Heart right ventricle (tissue), 16 donors: Measurements from ENCODE around the gene PGBD5. TPM values are rescaled to one million over a fixed set of nuclear protein-coding genes. Genes with fewer than 3 reads are reported as not detected.

ENCODE experiments used
- ATAC-seq, 8 donors: fragments of 200-7000 bp; cut with Tn5 transposase; one replicate each; pipeline ENCODE4 v1.9.1; 2020; ENCODE audit warnings: mild to moderate bottlenecking in 8 of 8, moderate library complexity in 8 of 8, moderate number of reproducible peaks in 1 of 8
- DNase-seq, 2 donors: peaks; one replicate each; pipeline ENCODE4 v3.0.0-alpha.2; 2020
- H3K27ac ChIP-seq, 10 donors: fragments of 200-600 bp; sonication (generic) in 2 of 10; one replicate each; pipeline versions ENCODE4 v1.5.0 to v1.8.0; 2020 to 2022; ENCODE audit warnings: mild to moderate bottlenecking in 3 of 10
- H3K27me3 ChIP-seq, 7 donors: fragments of 200-600 bp; one replicate each; pipeline ENCODE4 v1.8.0; 2021 to 2022; ENCODE audit warnings: mild to moderate bottlenecking in 2 of 7
- H3K36me3 ChIP-seq, 9 donors: fragments of 200-600 bp; sonication (generic) in 1 of 9; one replicate each; pipeline versions ENCODE4 v1.5.0 to v1.8.0; 2020 to 2022; ENCODE audit warnings: mild to moderate bottlenecking in 2 of 9
- H3K4me1 ChIP-seq, 9 donors: fragments of 200-600 bp; sonication (generic) in 1 of 9; one replicate each; pipeline versions ENCODE4 v1.5.0 to v1.8.0; 2020 to 2022; ENCODE audit warnings: mild to moderate bottlenecking in 4 of 9
- H3K4me3 ChIP-seq, 10 donors: fragments of 200-600 bp; sonication (generic) in 2 of 10; one replicate each; pipeline versions ENCODE4 v1.5.0 to v1.8.0; 2020 to 2022; ENCODE audit warnings: mild to moderate bottlenecking in 7 of 10, moderate library complexity in 2 of 10
- H3K9me3 ChIP-seq, 11 donors: fragments of 200-600 bp in 10 of 11; sonication (generic) in 2 of 11; one replicate each; pipeline versions ENCODE4 v1.5.0 to v1.8.0; 2013 to 2022; ENCODE audit warnings: mild to moderate bottlenecking in 2 of 11, control low read depth in 1 of 11, moderate library complexity in 1 of 11
- WGBS, 2 donors: extraction: QIAGEN DNeasy Blood & Tissue Kit; methylation state at CpG; one replicate each; pipeline ENCODE4 v1.1.7; 2013; ENCODE audit warnings: inconsistent platforms in 1 of 2; 5-methylcytosine and 5-hydroxymethylcytosine counted together
- intact Hi-C, 10 donors: fragments of 100-400 bp; cut with DNase I; formaldehyde crosslinking; loops; one replicate each; pipeline versions ENCODE4 v1.11.1 to v1.14.2; 2022
- polyA plus RNA-seq, 2 donors: library from polyadenylated mRNA; stranded (reverse); fragments of 200-250 nt; gene quantifications; one replicate each; pipeline ENCODE4 v1.2.3, GENCODE V29; 2013
- total RNA-seq, 10 donors: library from RNA; stranded (reverse); fragmentation: NEBNext Ultra II Directional in 3 of 10; extraction: Animal tissue kit (Norgen Biotek cat#: 25700) in 3 of 10; gene quantifications; one replicate each; pipeline versions ENCODE4 v1.2.1 to v1.2.4, GENCODE V29; 2021 to 2023
- TF ChIP-seq, protein P1 (sequence below), 9 donors: fragments of 200-600 bp; sonication (generic) in 2 of 9; IDR thresholded peaks; one replicate each; pipeline versions ENCODE4 v1.5.0 to v1.8.0; 2021 to 2022; ENCODE audit warnings: antibody characterized with exemption in 9 of 9, mild to moderate bottlenecking in 5 of 9, moderate library complexity in 1 of 9
- donor health status: Arrhythmogenic right ventricular cardiomyopathy.
- donor health status: ischemic (EF 13 %, LVEDD 7.1; RV severe dilation, severe dysfunction).
- donor health status: healthy with polysubstance abuse.
- donor health status: DM: no; HTN: yes; CAD: no.
- donor health status: DM: no; HTN: no; CAD: no.
- donor health status: ischemic (EF 25% LVEDD 6.9; RV normal size, moderate dysfunction).
- donor health status: ischemic (EF 25% LVEDD 5.7; RV mildly dilated, moderate dysfunction).
- donor health status: healthy.
- donor health status: DM: yes; HTN: yes; CAD: no.
- donor health status: Ischemic cardiomyopathy.
- donor health status: ischemic (EF 35%, LVEDD 5.7; RV mildly dilated, moderate dysfunction).
- donor health status: nonischemic (EF 11% LVEDD 7.7; RV severe dilation, severe dysfunction).
- donor health status: DM: yes; HTN: yes; CAD: no.
- donor health status: PGD.
- donor health status: ischemic (EF 29% LVEDD 5.4; RV normal size, mild dysfunction).
- donor health status: nonischemic (EF 23%, LVEDD 6.1; RV moderate dilation, normal function).

PGBD5 gene
- total and polyA plus RNA-seq, 12 donors, result 0.52 to 11.4 (median 7.9) TPM

GRCh38 chr1:230362949-230363348 lies 63.2 kb downstream of the PGBD5 start:
- Histone ChIP-seq H3K27ac (no peak overlapping the region), H3K4me3 (no peak overlapping the region), H3K4me1 (no peaks in the 10 kb centered on the region), H3K36me3 (no peaks in the 10 kb centered on the region), H3K27me3 (no peaks in the 10 kb centered on the region), H3K9me3 (no peaks in the 10 kb centered on the region)
- TF ChIP-seq, protein P1, sequence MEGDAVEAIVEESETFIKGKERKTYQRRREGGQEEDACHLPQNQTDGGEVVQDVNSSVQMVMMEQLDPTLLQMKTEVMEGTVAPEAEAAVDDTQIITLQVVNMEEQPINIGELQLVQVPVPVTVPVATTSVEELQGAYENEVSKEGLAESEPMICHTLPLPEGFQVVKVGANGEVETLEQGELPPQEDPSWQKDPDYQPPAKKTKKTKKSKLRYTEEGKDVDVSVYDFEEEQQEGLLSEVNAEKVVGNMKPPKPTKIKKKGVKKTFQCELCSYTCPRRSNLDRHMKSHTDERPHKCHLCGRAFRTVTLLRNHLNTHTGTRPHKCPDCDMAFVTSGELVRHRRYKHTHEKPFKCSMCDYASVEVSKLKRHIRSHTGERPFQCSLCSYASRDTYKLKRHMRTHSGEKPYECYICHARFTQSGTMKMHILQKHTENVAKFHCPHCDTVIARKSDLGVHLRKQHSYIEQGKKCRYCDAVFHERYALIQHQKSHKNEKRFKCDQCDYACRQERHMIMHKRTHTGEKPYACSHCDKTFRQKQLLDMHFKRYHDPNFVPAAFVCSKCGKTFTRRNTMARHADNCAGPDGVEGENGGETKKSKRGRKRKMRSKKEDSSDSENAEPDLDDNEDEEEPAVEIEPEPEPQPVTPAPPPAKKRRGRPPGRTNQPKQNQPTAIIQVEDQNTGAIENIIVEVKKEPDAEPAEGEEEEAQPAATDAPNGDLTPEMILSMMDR (IDR thresholded peaks at IDR 0.05), result no peak
- intact Hi-C loops, result no loop called here
- ATAC-seq (no peak), DNase-seq (no peak)
- WGBS, 2 donors, result 93 to 94% methylated on average over 8 of the region's 8 CpGs

- Histone ChIP-seq H3K4me3 (no peak overlapping the region), H3K4me1 (no peaks in the 10 kb centered on the region), H3K27me3 (no peaks in the 10 kb centered on the region), H3K9me3 (no peaks in the 10 kb centered on the region), H3K27ac (no peak overlapping the region), H3K36me3 (no peaks in the 10 kb centered on the region)
- ATAC-seq (peak in 1 of 8 donors; percentile 16), DNase-seq (no peak)
- intact Hi-C loops, result no loop called here
- WGBS, 2 donors, result 81 to 86% methylated on average over 10 of the region's 10 CpGs
- TF ChIP-seq, protein P1 (IDR thresholded peaks at IDR 0.05), result no peak
Measured at GRCh38 chr1:230361941-230362340, 64.2 kb downstream of the PGBD5 start.

- no peak for ATAC-seq
Measured at GRCh38 chr1:230359992-230360668, 66.0 kb downstream of the PGBD5 start.

GRCh38 chr1:230356869-230357794 lies 69.0 kb downstream of the PGBD5 start:
- Histone ChIP-seq H3K36me3 (no peaks in the 10 kb centered on the region), H3K4me1 (no peaks in the 10 kb centered on the region), H3K27ac (no peak overlapping the region), H3K9me3 (no peaks in the 10 kb centered on the region), H3K4me3 (no peak overlapping the region), H3K27me3 (no peaks in the 10 kb centered on the region)
- DNase-seq (no peak), ATAC-seq (no peak)
- 87% methylated on average over 47 of the region's 47 CpGs for WGBS, 2 donors
- intact Hi-C loops, result no loop called here
- TF ChIP-seq, protein P1 (IDR thresholded peaks at IDR 0.05), result no peak

More at GRCh38 chr1:230359992-230360668, 66.0 kb downstream of the PGBD5 start:
- WGBS, 2 donors, result 78 to 80% methylated on average over 7 of the region's 7 CpGs
- H3K9me3 ChIP-seq, result no peaks in the 10 kb centered on the region
- no peak overlapping the region for H3K27ac ChIP-seq
- TF ChIP-seq, protein P1 (IDR thresholded peaks at IDR 0.05), result no peak
- DNase-seq, result no peak
- no peaks in the 10 kb centered on the region for H3K4me1 ChIP-seq
- no peaks in the 10 kb centered on the region for H3K36me3 ChIP-seq
- intact Hi-C loops, result no loop called here
- H3K4me3 ChIP-seq, result no peak overlapping the region
- no peaks in the 10 kb centered on the region for H3K27me3 ChIP-seq
